Mesendoderm (in vitro differentiated cells): ENCODE measurements around the gene B3GALT6.
A peak's percentile ranks its signal among the peaks of the same experiment; 100 is the strongest.

Source experiments
- DNase-seq: peaks from one replicate; pipeline ENCODE4 v3.0.0; 2013
- H2AK5ac ChIP-seq: 2 replicates; pipeline ENCODE4 v1.6.1; 2013; ENCODE audit warnings: low read length, inconsistent platforms
- H2BK120ac ChIP-seq: 2 replicates; pipeline ENCODE4 v1.6.1; 2013; ENCODE audit warnings: low read depth, mild to moderate bottlenecking, low read length, moderate library complexity, mixed read lengths
- H2BK15ac ChIP-seq: replicated peaks from 2 replicates; pipeline ENCODE4 v1.6.1; 2013; ENCODE audit warnings: low read depth, mild to moderate bottlenecking, moderate library complexity
- H2BK5ac ChIP-seq: 2 replicates; pipeline ENCODE4 v1.6.1; 2013; ENCODE audit warnings: low read length, inconsistent platforms
- H3K18ac ChIP-seq: 2 replicates; pipeline ENCODE4 v1.6.1; 2013; ENCODE audit warnings: mild to moderate bottlenecking, low read length, mixed read lengths
- H3K23ac ChIP-seq: one replicate; pipeline ENCODE4 v1.6.1; 2013; ENCODE audit warnings: low read length
- H3K27ac ChIP-seq: 2 replicates; pipeline ENCODE4 v1.5.1; 2013; ENCODE audit warnings: low read depth, mild to moderate bottlenecking, inconsistent platforms, low read length, moderate library complexity
- H3K27me3 ChIP-seq: 2 replicates; pipeline ENCODE4 v1.6.1; 2013; ENCODE audit warnings: low read length, control low read depth, mild to moderate bottlenecking, inconsistent platforms; ENCODE audit not compliant: insufficient read depth, poor library complexity
- H3K36me3 ChIP-seq: 2 replicates; pipeline ENCODE4 v1.6.1; 2013; ENCODE audit warnings: low read length, inconsistent platforms; ENCODE audit not compliant: control insufficient read depth, insufficient read depth
- H3K4ac ChIP-seq: one replicate; pipeline ENCODE4 v1.6.1; 2013; ENCODE audit warnings: low read depth, mild to moderate bottlenecking, low read length, moderate library complexity
- H3K4me1 ChIP-seq: 2 replicates; pipeline ENCODE4 v1.6.1; 2013; ENCODE audit warnings: low read depth, low read length, inconsistent platforms; ENCODE audit not compliant: control insufficient read depth
- H3K4me2 ChIP-seq: 2 replicates; pipeline ENCODE4 v1.6.1; 2013; ENCODE audit warnings: low read length
- H3K4me3 ChIP-seq: 2 replicates; pipeline ENCODE4 v1.5.1; 2013; ENCODE audit warnings: mild to moderate bottlenecking, low read length
- H3K56ac ChIP-seq: one replicate; pipeline ENCODE4 v1.6.1; 2013; ENCODE audit warnings: low read length
- H3K79me1 ChIP-seq: 2 replicates; pipeline ENCODE4 v1.6.1; 2013; ENCODE audit warnings: low read length, inconsistent platforms
- H3K79me2 ChIP-seq: 2 replicates; pipeline ENCODE4 v1.6.1; 2013; ENCODE audit warnings: mild to moderate bottlenecking, low read length; ENCODE audit not compliant: control insufficient read depth, insufficient read depth
- H3K9ac ChIP-seq: 2 replicates; pipeline ENCODE4 v1.6.1; 2013; ENCODE audit warnings: low read length, inconsistent platforms
- H4K5ac ChIP-seq: one replicate; pipeline ENCODE4 v1.6.1; 2013; ENCODE audit warnings: low read length
- H4K8ac ChIP-seq: one replicate; pipeline ENCODE4 v1.6.1; 2013; ENCODE audit warnings: low read depth, mild to moderate bottlenecking, control low read depth, low read length, moderate library complexity
- WGBS: extraction: QIAGEN DNeasy Blood & Tissue Kit; methylation state at CpG from one replicate; pipeline ENCODE4 v1.1.7; 2013; ENCODE audit warnings: low lambda C conversion rate, missing lambda C conversion rate; ENCODE audit not compliant: insufficient coverage; ENCODE audit errors: extremely low coverage; 5-methylcytosine and 5-hydroxymethylcytosine counted together

Gene B3GALT6

DNA sequence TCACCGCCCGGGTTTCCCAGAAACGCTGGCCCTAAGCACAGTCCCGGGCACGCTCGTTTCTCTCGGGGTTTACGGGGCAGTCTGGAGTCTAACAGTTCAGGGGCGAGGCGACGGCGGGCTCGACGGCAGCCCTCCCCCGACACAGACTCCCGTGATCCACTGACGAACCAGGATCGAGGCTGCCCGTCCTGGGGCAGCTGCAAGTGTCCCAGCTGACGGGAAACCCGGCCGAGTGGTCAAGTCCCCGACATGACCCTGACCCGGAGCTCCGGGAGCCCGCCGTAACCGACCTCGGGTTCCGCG is 41.1 kb downstream of the B3GALT6 start:
- Histone ChIP-seq H3K56ac (peak overlapping the region; percentile 98), H3K79me1 (peaks cover 28% of the 10 kb centered on the region), H3K18ac (peak overlapping the region; percentile 75), H3K27me3 (no peaks in the 10 kb centered on the region), H3K9ac (peak overlapping the region; percentile 96), H2BK5ac (no peak overlapping the region), H3K4me3 (peak overlapping the region; percentile 95), H3K23ac (no peak overlapping the region), H3K4me2 (peak overlapping the region; percentile 84), H2AK5ac (no peak overlapping the region), H3K27ac (no peak overlapping the region), H3K4ac (peak overlapping the region; percentile 74), H4K8ac (no peak overlapping the region), H3K4me1 (peaks cover 5% of the 10 kb centered on the region), H3K36me3 (peaks cover 1% of the 10 kb centered on the region), H4K5ac (no peak overlapping the region), H3K79me2 (peaks cover 40% of the 10 kb centered on the region), H2BK120ac (no peak overlapping the region), H2BK15ac (no peak overlapping the region)
- no CpG with 5 or more reads among the region's 31 CpGs for WGBS
- DNase-seq: no peak

- peak within 1 kb of the TSS; percentile 74 for H3K4ac ChIP-seq
- peak within 1 kb of the TSS; percentile 81 for H4K8ac ChIP-seq
- H3K27ac ChIP-seq: no peak within 1 kb of the TSS
- H3K79me1 ChIP-seq: peaks cover 26% of the 10 kb centered on the region
- H2BK5ac ChIP-seq: no peak within 1 kb of the TSS
- no peak within 1 kb of the TSS for H2BK120ac ChIP-seq
- H3K4me2 ChIP-seq: peak within 1 kb of the TSS; percentile 84
- peaks cover 5% of the 10 kb centered on the region for H3K4me1 ChIP-seq
- peaks cover 37% of the 10 kb centered on the region for H3K79me2 ChIP-seq
- no peak within 1 kb of the TSS for H3K23ac ChIP-seq
- peak within 1 kb of the TSS; percentile 95 for H3K4me3 ChIP-seq
- H4K5ac ChIP-seq: no peak within 1 kb of the TSS
- peak within 1 kb of the TSS; percentile 96 for H3K9ac ChIP-seq
- no peaks in the 10 kb centered on the region for H3K27me3 ChIP-seq
- DNase-seq: peak; percentile 93
- H3K18ac ChIP-seq: peak within 1 kb of the TSS; percentile 75
- H2AK5ac ChIP-seq: peak within 1 kb of the TSS; percentile 38
- no CpG with 5 or more reads among the region's 105 CpGs for WGBS
- H3K36me3 ChIP-seq: peaks cover 1% of the 10 kb centered on the region
- H3K56ac ChIP-seq: peak within 1 kb of the TSS; percentile 98
- no peak within 1 kb of the TSS for H2BK15ac ChIP-seq
Measured at GRCh38 chr1:1273512-1274298, 41.7 kb downstream of the B3GALT6 start, which contains the start of gene UBE2J2. UBE2J2 (minus strand) TSS chr1:1273854; CDS start chr1:1267992, 5,862 bp downstream.

DNA sequence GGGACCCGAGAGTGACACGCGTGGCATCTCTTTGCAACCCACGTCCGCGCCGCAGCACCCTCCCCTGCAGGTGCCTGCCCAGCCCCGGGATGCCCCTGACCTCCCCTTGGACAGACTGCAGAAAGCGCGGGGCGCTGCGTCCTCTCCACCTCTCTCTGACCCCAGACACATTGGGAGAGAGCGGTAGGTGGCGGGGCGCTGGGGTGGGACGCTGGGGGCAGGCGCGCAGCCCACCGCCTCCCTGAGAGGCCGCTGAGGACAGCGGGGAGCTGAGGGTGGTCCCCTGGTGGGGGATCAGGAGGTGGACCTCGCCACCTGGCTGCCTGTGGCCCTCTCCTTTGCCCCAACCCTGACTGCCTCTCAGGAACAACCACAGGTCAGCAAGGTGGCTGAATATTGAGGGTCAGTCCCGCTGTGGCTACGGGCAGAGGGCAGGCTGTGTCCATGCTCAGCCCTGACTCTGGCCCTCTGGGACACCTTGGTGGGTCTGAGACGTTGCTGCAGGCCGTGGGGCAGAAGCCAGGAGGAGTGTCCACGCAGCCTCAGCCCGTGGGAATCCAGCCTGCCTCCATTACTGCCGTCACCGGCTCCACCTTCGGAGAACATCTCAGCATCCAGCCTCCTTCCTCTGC is 42.4 kb downstream of the B3GALT6 start:
- Histone ChIP-seq H2BK5ac (no peak overlapping the region), H2AK5ac (no peak overlapping the region)

GRCh38 chr1:1274931-1275431 is 42.9 kb downstream of the B3GALT6 start:
- no CpG with 5 or more reads among the region's 15 CpGs for WGBS
- peak overlapping the region; percentile 89 for H3K56ac ChIP-seq
- H3K79me1 ChIP-seq: peaks cover 22% of the 10 kb centered on the region
- DNase-seq: no peak
- no peak overlapping the region for H3K27ac ChIP-seq
- H4K8ac ChIP-seq: no peak overlapping the region
- no peaks in the 10 kb centered on the region for H3K36me3 ChIP-seq
- H3K4me3 ChIP-seq: no peak overlapping the region
- no peak overlapping the region for H2BK120ac ChIP-seq
- H3K18ac ChIP-seq: no peak overlapping the region
- no peak overlapping the region for H4K5ac ChIP-seq
- no peak overlapping the region for H2BK5ac ChIP-seq
- no peaks in the 10 kb centered on the region for H3K27me3 ChIP-seq
- H3K9ac ChIP-seq: no peak overlapping the region
- no peak overlapping the region for H3K4ac ChIP-seq
- no peak overlapping the region for H3K4me2 ChIP-seq
- peaks cover 33% of the 10 kb centered on the region for H3K79me2 ChIP-seq
- H2BK15ac ChIP-seq: no peak overlapping the region
- no peak overlapping the region for H2AK5ac ChIP-seq
- no peak overlapping the region for H3K23ac ChIP-seq
- peaks cover 5% of the 10 kb centered on the region for H3K4me1 ChIP-seq

More for the DNA sequence above, 42.4 kb downstream of the B3GALT6 start:
- Histone ChIP-seq H3K9ac (peak overlapping the region; percentile 73), H3K56ac (peak overlapping the region; percentile 89), H3K4ac (no peak overlapping the region), H3K4me1 (peaks cover 5% of the 10 kb centered on the region), H4K5ac (no peak overlapping the region), H3K79me1 (peaks cover 26% of the 10 kb centered on the region), H3K36me3 (peaks cover 1% of the 10 kb centered on the region), H3K4me2 (peak overlapping the region; percentile 71), H3K79me2 (peaks cover 37% of the 10 kb centered on the region), H3K18ac (peak overlapping the region; percentile 51), H4K8ac (peak overlapping the region; percentile 60), H3K4me3 (peak overlapping the region; percentile 6), H2BK15ac (no peak overlapping the region), H3K23ac (no peak overlapping the region), H3K27me3 (no peaks in the 10 kb centered on the region), H3K27ac (no peak overlapping the region), H2BK120ac (no peak overlapping the region)
- no CpG with 5 or more reads among the region's 31 CpGs for WGBS
- DNase-seq: no peak

- Histone ChIP-seq H3K4me3 (no peak overlapping the region), H3K27ac (no peak overlapping the region), H2BK5ac (no peak overlapping the region), H3K79me1 (peaks cover 16% of the 10 kb centered on the region), H2BK120ac (no peak overlapping the region), H4K5ac (no peak overlapping the region), H3K9ac (no peak overlapping the region), H3K79me2 (peaks cover 24% of the 10 kb centered on the region), H3K4me2 (no peak overlapping the region), H3K4ac (no peak overlapping the region), H3K23ac (no peak overlapping the region), H3K36me3 (no peaks in the 10 kb centered on the region), H3K18ac (no peak overlapping the region), H4K8ac (no peak overlapping the region), H3K27me3 (no peaks in the 10 kb centered on the region), H3K4me1 (peaks cover 5% of the 10 kb centered on the region), H3K56ac (no peak overlapping the region), H2AK5ac (no peak overlapping the region), H2BK15ac (no peak overlapping the region)
- DNase-seq: no peak
- no CpG with 5 or more reads among the region's 9 CpGs for WGBS
Measured at GRCh38 chr1:1275836-1276235, 43.8 kb downstream of the B3GALT6 start.
